ENCODE measurements around the gene TPCN2. TPM values are rescaled to one million over a fixed set of nuclear protein-coding genes. Genes with fewer than 3 reads are reported as not detected.

Gene TPCN2
- total RNA-seq, 2 experiments from 2014 or later = 16.0 to 17.0 TPM

- intact Hi-C loops (cut with micrococcal nuclease) = no loop called here
- Mint-ChIP-seq H3K27me3 (no peaks in the 10 kb centered on the region), H3K36me3 (ENCODE audit: low read depth) (no peaks in the 10 kb centered on the region), H3K27ac (no peak overlapping the region), H3K9me3 (no peaks in the 10 kb centered on the region), H3K4me1 (ENCODE audit: low read depth) (peaks cover 5% of the 10 kb centered on the region), H3K4me3 (no peak overlapping the region)
- ATAC-seq (no peak), DNase-seq (no peak)
- TF ChIP-seq, protein P1, sequence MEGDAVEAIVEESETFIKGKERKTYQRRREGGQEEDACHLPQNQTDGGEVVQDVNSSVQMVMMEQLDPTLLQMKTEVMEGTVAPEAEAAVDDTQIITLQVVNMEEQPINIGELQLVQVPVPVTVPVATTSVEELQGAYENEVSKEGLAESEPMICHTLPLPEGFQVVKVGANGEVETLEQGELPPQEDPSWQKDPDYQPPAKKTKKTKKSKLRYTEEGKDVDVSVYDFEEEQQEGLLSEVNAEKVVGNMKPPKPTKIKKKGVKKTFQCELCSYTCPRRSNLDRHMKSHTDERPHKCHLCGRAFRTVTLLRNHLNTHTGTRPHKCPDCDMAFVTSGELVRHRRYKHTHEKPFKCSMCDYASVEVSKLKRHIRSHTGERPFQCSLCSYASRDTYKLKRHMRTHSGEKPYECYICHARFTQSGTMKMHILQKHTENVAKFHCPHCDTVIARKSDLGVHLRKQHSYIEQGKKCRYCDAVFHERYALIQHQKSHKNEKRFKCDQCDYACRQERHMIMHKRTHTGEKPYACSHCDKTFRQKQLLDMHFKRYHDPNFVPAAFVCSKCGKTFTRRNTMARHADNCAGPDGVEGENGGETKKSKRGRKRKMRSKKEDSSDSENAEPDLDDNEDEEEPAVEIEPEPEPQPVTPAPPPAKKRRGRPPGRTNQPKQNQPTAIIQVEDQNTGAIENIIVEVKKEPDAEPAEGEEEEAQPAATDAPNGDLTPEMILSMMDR (IDR thresholded peaks at IDR 0.05) = no peak
- ChIA-PET CTCF (no interaction called here), POLR2A (interaction anchor here (1.5 kb wide), 1 partner anchor 16 kb away, joined by 4 read pairs; no protein-coding TSS in a partner anchor)
These were observed 16.5 kb downstream of the TPCN2 start for GRCh38 chr11:69065147-69065710.

DNA sequence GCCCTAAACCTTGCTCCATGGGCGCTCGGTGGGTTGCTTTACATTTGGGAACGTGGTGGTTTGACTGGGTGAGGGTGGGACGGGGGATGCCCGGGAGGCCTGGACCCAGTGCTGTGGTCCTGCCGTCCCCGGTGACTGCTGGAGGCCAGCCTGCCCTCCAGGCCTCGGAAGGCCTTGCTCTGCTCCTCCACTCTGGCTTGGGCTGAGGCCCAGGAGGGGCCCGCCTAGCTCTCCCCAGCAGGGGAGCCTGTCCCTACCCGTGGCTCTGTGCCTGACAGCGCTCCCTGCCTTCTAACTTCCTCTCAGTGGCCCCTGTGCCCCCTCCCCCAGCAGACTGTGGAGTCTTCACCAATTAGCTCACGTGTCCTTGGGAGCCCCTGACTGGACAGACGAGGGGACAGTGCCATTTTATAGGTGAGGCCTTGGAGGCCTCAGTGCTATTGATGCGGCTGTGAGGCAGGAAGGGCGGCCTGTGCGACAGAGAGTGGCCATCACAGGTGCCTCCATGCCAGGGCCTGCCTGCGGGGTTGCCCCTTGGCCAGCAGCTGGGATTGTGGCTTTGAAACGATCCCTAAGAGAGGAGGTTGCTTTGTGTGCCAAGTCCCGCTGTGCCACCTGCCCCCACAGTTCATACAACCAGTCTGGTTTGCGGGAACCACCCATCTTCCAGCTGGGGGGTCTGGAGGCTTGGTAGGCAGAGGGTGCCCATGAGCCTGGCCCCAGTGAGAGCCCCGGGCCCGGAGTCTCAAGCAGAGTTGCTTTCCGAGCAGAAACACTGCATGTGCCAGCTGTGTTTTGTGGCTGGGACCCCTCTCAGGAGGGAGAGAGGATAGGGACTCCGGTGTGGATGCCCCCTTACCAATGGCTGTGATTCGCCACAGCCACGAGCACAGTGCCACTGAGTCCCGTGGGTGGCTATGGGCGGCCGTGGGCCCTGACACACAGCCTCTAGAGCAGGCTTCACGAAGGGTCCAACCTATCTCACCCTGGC is 17.7 kb downstream of the TPCN2 start:
- no peak overlapping the region for H3K27ac Mint-ChIP-seq
- H3K36me3 Mint-ChIP-seq (ENCODE audit: low read depth) = no peaks in the 10 kb centered on the region
- no peak overlapping the region for H3K4me3 Mint-ChIP-seq
- no peak for ATAC-seq
- no peaks in the 10 kb centered on the region for H3K9me3 Mint-ChIP-seq
- H3K27me3 Mint-ChIP-seq = no peaks in the 10 kb centered on the region
- intact Hi-C loops (cut with micrococcal nuclease) = no loop called here
- H3K4me1 Mint-ChIP-seq (ENCODE audit: low read depth) = peaks cover 5% of the 10 kb centered on the region
- CTCF ChIA-PET = no interaction called here
- DNase-seq = no peak
- POLR2A ChIA-PET = interaction anchor here (0.7 to 1.5 kb wide), 2 partner anchors 14 to 17 kb away, joined by 3 to 4 read pairs; no protein-coding TSS in a partner anchor
- TF ChIP-seq, protein P1 (IDR thresholded peaks at IDR 0.05) = no peak

DNA sequence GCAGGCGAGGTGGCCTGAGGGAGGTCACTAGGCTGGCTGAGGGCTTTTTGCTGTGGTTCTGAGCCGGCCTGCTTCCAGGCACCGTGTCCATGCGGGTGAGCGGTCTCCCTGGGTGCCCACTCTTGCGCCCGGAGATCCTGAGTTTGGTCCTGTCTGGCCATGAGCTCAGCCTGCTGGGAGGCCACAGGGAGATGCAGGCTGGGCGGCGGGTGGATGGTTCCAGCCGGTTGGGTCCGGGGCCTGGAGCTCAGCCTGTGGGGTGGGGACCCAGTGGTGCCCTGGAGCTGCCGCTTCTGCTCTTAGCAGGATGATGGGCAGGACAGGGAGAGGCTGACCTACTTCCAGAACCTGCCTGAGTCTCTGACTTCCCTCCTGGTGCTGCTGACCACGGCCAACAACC is 18.5 kb downstream of the TPCN2 start:
- intact Hi-C loops (cut with micrococcal nuclease) = no loop called here
- TF ChIP-seq, protein P1 (IDR thresholded peaks at IDR 0.05) = no peak
- no peak overlapping the region for H3K27ac Mint-ChIP-seq

GRCh38 chr11:69071086-69071800 is 22.5 kb downstream of the TPCN2 start:
- ATAC-seq (no peak), DNase-seq (no peak)
- TF ChIP-seq, protein P1 (IDR thresholded peaks at IDR 0.05) = no peak
- Mint-ChIP-seq H3K9me3 (no peaks in the 10 kb centered on the region), H3K27me3 (no peaks in the 10 kb centered on the region), H3K4me3 (no peak overlapping the region), H3K27ac (no peak overlapping the region), H3K4me1 (ENCODE audit: low read depth) (no peaks in the 10 kb centered on the region), H3K36me3 (ENCODE audit: low read depth) (no peaks in the 10 kb centered on the region)
- ChIA-PET POLR2A (no interaction called here), CTCF (no interaction called here)
- intact Hi-C loops (cut with micrococcal nuclease) = no loop called here

More for the DNA sequence above, 18.5 kb downstream of the TPCN2 start:
- Mint-ChIP-seq H3K36me3 (ENCODE audit: low read depth) (no peaks in the 10 kb centered on the region), H3K9me3 (no peaks in the 10 kb centered on the region), H3K4me1 (ENCODE audit: low read depth) (peaks cover 2% of the 10 kb centered on the region), H3K4me3 (no peak overlapping the region), H3K27me3 (no peaks in the 10 kb centered on the region)
- ATAC-seq (no peak), DNase-seq (no peak)
- ChIA-PET CTCF (no interaction called here), POLR2A (no interaction called here)
